Fibroblast of lung (primary cell): ENCODE results near the gene NFKBIE. TPM values are rescaled to one million over a fixed set of nuclear protein-coding genes. Genes with fewer than 3 reads are reported as not detected.

Experiments used
- DNase-seq, 2 donors: peaks; one replicate each; pipeline versions ENCODE4 v3.0.0 to v3.0.0-alpha.2; 2010; ENCODE audit warnings: low read depth in 2 of 2
- H2AFZ ChIP-seq: 2 replicates; pipeline ENCODE4 v1.5.1; 2012; ENCODE audit warnings: low read length, control low read depth, inconsistent platforms
- H3K27ac ChIP-seq: 2 replicates; pipeline ENCODE4 v1.5.1; 2011; ENCODE audit warnings: low read length, control low read depth; ENCODE audit not compliant: insufficient read depth
- H3K27me3 ChIP-seq: 2 replicates; pipeline ENCODE4 v1.5.1; 2011; ENCODE audit warnings: mild to moderate bottlenecking, low read length; ENCODE audit not compliant: control insufficient read depth, insufficient read depth
- H3K36me3 ChIP-seq: 2 replicates; pipeline ENCODE4 v1.5.1; 2011; ENCODE audit warnings: low read length; ENCODE audit not compliant: control insufficient read depth, insufficient read depth
- H3K4me1 ChIP-seq: 2 replicates; pipeline ENCODE4 v1.5.1; 2011; ENCODE audit warnings: low read length; ENCODE audit not compliant: control insufficient read depth, insufficient read depth; ENCODE audit errors: extremely low read depth
- H3K4me2 ChIP-seq: 2 replicates; pipeline ENCODE4 v1.5.1; 2011; ENCODE audit warnings: low read length, control low read depth; ENCODE audit not compliant: insufficient read depth; ENCODE audit errors: extremely low read depth
- H3K4me3 ChIP-seq, 4 experiments: fragments of 200-600 bp in 1 of 4; sonication (generic) in 1 of 4; replicated peaks in 1 of 4; 2 replicates each; pipeline ENCODE4 v1.5.1; 2011 to 2016; ENCODE audit warnings: low read length in 4 of 4, low read depth in 3 of 4, mild to moderate bottlenecking in 3 of 4, control low read depth in 2 of 4, inconsistent platforms in 1 of 4, mixed read lengths in 1 of 4; ENCODE audit not compliant: insufficient read depth in 1 of 4; ENCODE audit errors: control extremely low read depth in 1 of 4
- H3K79me2 ChIP-seq: 2 replicates; pipeline ENCODE4 v1.5.1; 2012; ENCODE audit warnings: mild to moderate bottlenecking, low read length, inconsistent platforms; ENCODE audit not compliant: control insufficient read depth, insufficient read depth
- H3K9ac ChIP-seq: 2 replicates; pipeline ENCODE4 v1.5.1; 2011; ENCODE audit warnings: mild to moderate bottlenecking, low read length, control low read depth; ENCODE audit not compliant: insufficient read depth
- H3K9me3 ChIP-seq: 2 replicates; pipeline ENCODE4 v1.5.1; 2012; ENCODE audit warnings: low read depth, low read length; ENCODE audit not compliant: control insufficient read depth, insufficient read depth
- H4K20me1 ChIP-seq: 2 replicates; pipeline ENCODE4 v1.5.1; 2011; ENCODE audit warnings: low read length; ENCODE audit not compliant: control insufficient read depth, insufficient read depth; ENCODE audit errors: extremely low read depth
- CTCF ChIP-seq, 2 donors: IDR thresholded peaks in 1 of 2; conservative IDR thresholded peaks in 1 of 2; 1 replicate in 1 of 2; 2 replicates in 1 of 2; pipeline ENCODE4 v1.5.1; 2011 to 2012; ENCODE audit warnings: low read length in 2 of 2, control low read depth in 1 of 2, inconsistent platforms in 1 of 2, low read depth in 1 of 2, mild to moderate bottlenecking in 1 of 2
- EZH2 ChIP-seq: IDR thresholded peaks from 2 replicates; pipeline ENCODE4 v1.5.1; 2012; ENCODE audit warnings: low read length, control low read depth, mild to moderate bottlenecking; ENCODE audit errors: missing control alignments
- polyA plus RNA-seq, 2 donors: library from polyadenylated mRNA; depleted of rRNA in 1 of 2; stranded (reverse) in 1 of 2; unstranded in 1 of 2; fragments of >200 nt; gene quantifications; 2 replicates each; pipeline ENCODE4 v1.2.1, GENCODE V29; 2011 to 2012; ENCODE audit warnings: missing spikeins in 1 of 2
- total RNA-seq: library from RNA; depleted of rRNA; stranded (reverse); fragments of >200 nt; gene quantifications from 2 replicates; pipeline ENCODE4 v1.2.1, GENCODE V29; 2014

The NFKBIE gene
- total and polyA plus RNA-seq, 2 donors (not counting 1 experiment from before 2014, with no cell fraction given), result 1.6 to 5.4 TPM

DNA sequence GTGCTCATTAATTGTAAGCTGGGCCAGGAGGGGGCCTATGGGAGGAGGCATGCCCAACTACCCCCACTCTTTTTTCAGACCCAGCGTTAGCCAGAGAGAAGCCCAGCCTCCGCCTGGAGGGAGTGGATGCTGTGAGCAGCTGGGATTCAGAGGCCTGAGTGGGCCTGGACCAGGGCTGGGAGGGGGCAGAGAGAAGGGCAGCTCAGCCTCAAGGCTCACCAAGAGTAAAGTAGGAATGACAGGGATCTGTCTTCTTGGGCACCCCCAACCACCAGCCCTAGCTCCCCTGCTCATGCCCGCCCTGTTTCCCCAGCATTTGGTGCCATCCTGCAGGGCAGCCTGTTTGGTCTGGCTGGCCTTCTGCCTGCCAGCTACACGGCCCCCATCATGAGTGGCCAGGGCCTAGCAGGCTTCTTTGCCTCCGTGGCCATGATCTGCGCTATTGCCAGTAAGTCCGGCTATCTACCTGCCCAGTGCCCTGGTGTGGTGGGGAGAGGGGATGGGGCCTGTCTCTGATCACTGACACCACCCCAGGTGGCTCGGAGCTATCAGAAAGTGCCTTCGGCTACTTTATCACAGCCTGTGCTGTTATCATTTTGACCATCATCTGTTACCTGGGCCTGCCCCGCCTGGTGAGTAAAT, 35.2 kb downstream of the NFKBIE start:
- no peak for TF ChIP-seq EZH2
- TF ChIP-seq CTCF (conservative IDR thresholded peaks at IDR 0.05 in 1 of 2, IDR thresholded peaks at IDR 0.05 in 1 of 2; ENCODE audit: low read depth in 1 of 2, low read length in 2 of 2), result no peak
- Histone ChIP-seq H4K20me1 (no peaks in the 10 kb centered on the region), H3K4me2 (no peak overlapping the region), H3K27me3 (no peaks in the 10 kb centered on the region), H3K9me3 (no peaks in the 10 kb centered on the region), H3K4me3 (no peak overlapping the region), H3K27ac (no peak overlapping the region), H3K79me2 (no peaks in the 10 kb centered on the region), H3K36me3 (peaks cover 6% of the 10 kb centered on the region), H3K4me1 (peaks cover 13% of the 10 kb centered on the region), H3K9ac (no peak overlapping the region), H2AFZ (no peak overlapping the region)
- DNase-seq, result no peak

- Histone ChIP-seq H3K36me3 (peaks cover 6% of the 10 kb centered on the region), H3K79me2 (peaks cover 4% of the 10 kb centered on the region), H3K4me1 (peaks cover 13% of the 10 kb centered on the region), H3K4me2 (no peak overlapping the region), H3K4me3 (no peak overlapping the region), H3K27ac (no peak overlapping the region), H3K27me3 (no peaks in the 10 kb centered on the region), H2AFZ (no peak overlapping the region), H3K9me3 (no peaks in the 10 kb centered on the region), H3K9ac (no peak overlapping the region), H4K20me1 (no peaks in the 10 kb centered on the region)
- DNase-seq, result no peak
- no peak for TF ChIP-seq CTCF (conservative IDR thresholded peaks at IDR 0.05 in 1 of 2, IDR thresholded peaks at IDR 0.05 in 1 of 2; ENCODE audit: low read depth in 1 of 2, low read length in 2 of 2)
- no peak for TF ChIP-seq EZH2
Observed at GRCh38 chr6:44229376-44230033, 35.8 kb downstream of the NFKBIE start.

- no peak for TF ChIP-seq CTCF (conservative IDR thresholded peaks at IDR 0.05 in 1 of 2, IDR thresholded peaks at IDR 0.05 in 1 of 2; ENCODE audit: low read depth in 1 of 2, low read length in 2 of 2)
- TF ChIP-seq EZH2, result no peak
- H3K79me2 ChIP-seq, result peaks cover 4% of the 10 kb centered on the region
- DNase-seq, result no peak
- H3K27me3 ChIP-seq, result no peaks in the 10 kb centered on the region
- H4K20me1 ChIP-seq, result no peaks in the 10 kb centered on the region
- H2AFZ ChIP-seq, result no peak overlapping the region
- H3K9me3 ChIP-seq, result no peaks in the 10 kb centered on the region
- H3K4me3 ChIP-seq, result no peak overlapping the region
- no peak overlapping the region for H3K4me2 ChIP-seq
- no peak overlapping the region for H3K27ac ChIP-seq
- H3K4me1 ChIP-seq, result peaks cover 14% of the 10 kb centered on the region
- H3K9ac ChIP-seq, result no peak overlapping the region
- H3K36me3 ChIP-seq, result peaks cover 6% of the 10 kb centered on the region
Observed at GRCh38 chr6:44228836-44229235, 36.5 kb downstream of the NFKBIE start.
